Activated CD4-positive, alpha-beta memory T cell treated with anti-CD3 and anti-CD28 coated beads for 36 hours (primary cell): ENCODE results near the gene GRIN3A. TPM values are rescaled to one million over a fixed set of nuclear protein-coding genes. Genes with fewer than 3 reads are reported as not detected.
A peak's percentile ranks its signal among the peaks of the same experiment; 100 is the strongest.

Experiments used
- CTCF ChIA-PET: fragments of 350-600 bp; sonication (Branson Sonifier 250); formaldehyde crosslinking; loops from one replicate; lab custom pipeline; 2021; ENCODE audit warnings: antibody characterized with exemption, inconsistent platforms; lab: Charles Lee
- POLR2A ChIA-PET: fragments of 350-600 bp; sonication (Branson Sonifier 250); formaldehyde crosslinking; loops from one replicate; lab custom pipeline; 2021; ENCODE audit warnings: antibody characterized with exemption; lab: Charles Lee
- DNase-seq: peaks from one replicate; pipeline ENCODE4 v3.0.0-alpha.2; 2020
- H3K27ac Mint-ChIP-seq: one replicate; pipeline ENCODE4 v1.8.0; 2021; ENCODE audit warnings: mixed read lengths
- H3K27me3 Mint-ChIP-seq: one replicate; pipeline ENCODE4 v1.8.0; 2021; ENCODE audit warnings: mixed read lengths
- H3K36me3 Mint-ChIP-seq: one replicate; pipeline ENCODE4 v1.8.0; 2021; ENCODE audit warnings: mixed read lengths
- H3K4me1 Mint-ChIP-seq: one replicate; pipeline ENCODE4 v1.8.0; 2021; ENCODE audit warnings: low read depth, mixed read lengths
- H3K4me3 Mint-ChIP-seq: one replicate; pipeline ENCODE4 v1.8.0; 2021; ENCODE audit warnings: mild to moderate bottlenecking, mixed read lengths
- H3K9me3 Mint-ChIP-seq: one replicate; pipeline ENCODE4 v1.8.0; 2021; ENCODE audit warnings: mixed read lengths
- intact Hi-C: fragments of 100-400 bp; cut with micrococcal nuclease; formaldehyde crosslinking; loops from one replicate; pipeline ENCODE4 v1.15.1; 2023
- total RNA-seq, 2 experiments: library from RNA; stranded (reverse); gene quantifications; one replicate each; pipeline ENCODE4 v1.2.3, GENCODE V29; 2021

GRIN3A gene
- total RNA-seq, 2 experiments from 2014 or later = not detected

DNA sequence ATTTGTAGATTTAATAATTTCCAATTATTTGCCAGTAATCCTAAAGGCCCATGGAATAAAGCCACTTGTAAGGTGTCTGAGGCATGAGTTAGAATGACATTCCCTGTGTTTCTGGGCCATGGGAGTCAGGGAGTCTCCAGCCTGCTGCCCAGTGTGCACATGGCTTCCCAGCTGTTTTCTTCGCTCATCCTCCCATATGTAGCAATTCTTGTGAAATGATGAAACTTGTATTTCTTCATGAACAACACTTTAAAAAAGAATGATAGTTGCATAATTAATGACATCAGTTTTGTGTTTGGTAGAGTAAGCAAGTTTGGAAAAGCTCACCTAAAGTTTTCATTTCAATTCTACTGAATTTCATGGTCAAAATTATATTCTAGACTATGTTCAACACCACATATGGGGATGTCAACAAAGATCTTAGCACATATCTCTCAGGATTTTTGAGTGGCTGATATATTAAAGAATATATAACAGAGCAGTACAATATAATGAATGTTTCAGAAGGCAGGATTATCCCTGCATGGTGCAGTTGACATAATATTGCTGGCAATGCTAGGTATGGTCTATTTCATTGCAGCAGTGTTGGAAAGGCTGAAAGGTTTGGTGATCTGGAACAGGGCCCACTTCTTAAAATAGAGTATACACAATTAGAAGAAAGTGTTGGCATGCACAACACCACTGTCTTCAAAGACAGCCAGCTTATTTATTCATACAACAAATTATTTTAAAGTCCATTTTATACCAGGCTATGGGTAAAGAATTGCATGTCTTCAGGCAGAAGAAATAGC, 44.7 kb downstream of the GRIN3A start:
- CTCF ChIA-PET = interaction anchor here (2.3 kb wide), 1 partner anchor 18 kb away, joined by 8 read pairs; no protein-coding TSS in a partner anchor
- intact Hi-C loops = no loop called here
- no peak for DNase-seq
- Mint-ChIP-seq H3K27me3 (no peaks in the 10 kb centered on the region), H3K4me1 (no peaks in the 10 kb centered on the region), H3K9me3 (no peaks in the 10 kb centered on the region), H3K27ac (no peak overlapping the region), H3K36me3 (no peaks in the 10 kb centered on the region), H3K4me3 (no peak overlapping the region)
- POLR2A ChIA-PET = no interaction called here

DNA sequence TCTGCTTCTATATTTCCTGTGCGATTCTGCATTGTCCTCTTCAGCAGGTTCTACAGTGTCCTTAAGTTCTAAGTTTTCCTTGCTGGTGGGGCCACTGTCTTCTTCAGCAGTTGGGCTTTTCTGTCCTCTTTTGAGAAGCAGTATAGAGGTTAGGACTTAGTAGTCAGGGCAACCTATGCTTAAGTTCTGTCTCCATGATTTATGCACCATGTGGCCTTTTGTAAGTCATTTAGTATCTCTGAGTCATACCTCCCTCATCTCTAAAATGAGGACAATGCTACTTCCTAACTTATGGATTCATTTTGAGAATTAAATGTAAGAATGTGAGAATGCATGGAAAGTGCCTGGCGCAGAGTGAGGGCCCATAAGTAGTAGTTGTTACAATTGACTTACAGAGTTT, 46.8 kb downstream of the GRIN3A start:
- Mint-ChIP-seq H3K4me3 (no peak overlapping the region), H3K9me3 (no peaks in the 10 kb centered on the region), H3K36me3 (no peaks in the 10 kb centered on the region), H3K27ac (no peak overlapping the region), H3K27me3 (no peaks in the 10 kb centered on the region), H3K4me1 (no peaks in the 10 kb centered on the region)
- DNase-seq = peak; percentile 10
- intact Hi-C loops = no loop called here
- POLR2A ChIA-PET = no interaction called here
- CTCF ChIA-PET = no interaction called here

DNA sequence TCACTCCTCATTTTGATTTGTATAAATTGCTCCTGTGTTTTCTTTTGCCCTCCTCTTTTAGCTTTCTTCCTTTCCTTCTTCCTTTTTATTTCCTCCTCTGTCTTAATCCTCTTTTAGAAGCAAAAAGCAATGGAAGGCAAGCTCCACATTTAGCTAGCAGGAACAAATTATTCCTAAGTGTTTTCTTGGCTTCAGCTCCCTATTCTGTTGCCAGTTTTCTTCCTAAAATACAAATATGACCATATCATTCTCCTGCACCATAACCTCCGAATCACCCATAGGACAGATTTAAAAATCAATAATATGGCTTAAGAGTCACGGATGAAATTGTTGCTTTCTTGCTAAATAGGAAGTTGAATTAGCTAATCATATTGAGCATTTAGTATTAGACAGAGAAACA, 49.4 kb downstream of the GRIN3A start:
- no peaks in the 10 kb centered on the region for H3K4me1 Mint-ChIP-seq
- no peak overlapping the region for H3K4me3 Mint-ChIP-seq
- CTCF ChIA-PET = no interaction called here
- POLR2A ChIA-PET = no interaction called here
- no peaks in the 10 kb centered on the region for H3K27me3 Mint-ChIP-seq
- no peaks in the 10 kb centered on the region for H3K9me3 Mint-ChIP-seq
- H3K27ac Mint-ChIP-seq = no peak overlapping the region
- H3K36me3 Mint-ChIP-seq = no peaks in the 10 kb centered on the region
- DNase-seq = no peak
- intact Hi-C loops = no loop called here

DNA sequence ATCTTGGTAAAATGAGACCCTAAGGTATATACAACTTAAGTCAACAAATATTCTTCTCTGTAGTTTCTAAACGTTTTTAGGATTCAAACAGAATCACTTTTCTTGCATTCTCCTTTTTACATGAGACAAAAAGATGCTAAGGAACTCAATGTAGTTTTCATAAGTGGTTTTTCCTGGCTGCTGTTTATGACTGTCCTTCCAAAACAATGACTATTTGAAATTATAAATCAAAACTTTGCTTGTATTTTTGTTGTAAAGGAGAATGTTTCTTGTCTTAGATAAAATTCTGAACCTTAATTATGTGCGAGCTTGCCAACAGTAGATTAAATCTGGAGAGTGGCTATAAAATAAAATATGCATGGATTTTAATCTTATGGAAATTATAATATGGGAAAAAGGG, 53.8 kb downstream of the GRIN3A start:
- no peaks in the 10 kb centered on the region for H3K36me3 Mint-ChIP-seq
- no peak for DNase-seq
- no peak overlapping the region for H3K4me3 Mint-ChIP-seq
- no peaks in the 10 kb centered on the region for H3K9me3 Mint-ChIP-seq
- intact Hi-C loops = no loop called here
- CTCF ChIA-PET = no interaction called here
- no peaks in the 10 kb centered on the region for H3K4me1 Mint-ChIP-seq
- H3K27ac Mint-ChIP-seq = no peak overlapping the region
- POLR2A ChIA-PET = no interaction called here
- H3K27me3 Mint-ChIP-seq = no peaks in the 10 kb centered on the region

DNA sequence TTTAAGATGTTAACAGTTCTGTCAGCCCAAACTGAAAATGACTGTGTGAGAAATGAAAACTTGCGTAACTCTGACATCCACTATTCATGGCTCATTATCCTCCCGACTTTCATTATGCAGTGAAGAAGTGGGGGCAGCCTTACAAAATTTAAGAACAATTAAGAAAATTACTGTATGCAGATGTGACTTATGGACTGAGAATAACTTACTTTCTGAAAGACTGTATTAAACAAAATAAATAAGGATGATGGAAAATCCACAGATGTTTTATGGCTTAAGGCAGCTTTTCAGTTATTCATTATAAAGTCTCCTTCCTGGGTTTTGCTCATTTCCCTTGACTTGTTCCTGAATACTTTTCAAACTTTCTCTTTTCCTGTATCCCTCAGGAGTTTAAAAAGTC, 55.2 kb downstream of the GRIN3A start:
- H3K9me3 Mint-ChIP-seq = no peaks in the 10 kb centered on the region
- DNase-seq = no peak
- H3K27me3 Mint-ChIP-seq = no peaks in the 10 kb centered on the region
- H3K4me1 Mint-ChIP-seq = no peaks in the 10 kb centered on the region
- H3K4me3 Mint-ChIP-seq = no peak overlapping the region
- CTCF ChIA-PET = no interaction called here
- POLR2A ChIA-PET = no interaction called here
- no peaks in the 10 kb centered on the region for H3K36me3 Mint-ChIP-seq
- H3K27ac Mint-ChIP-seq = no peak overlapping the region
- intact Hi-C loops = no loop called here

DNA sequence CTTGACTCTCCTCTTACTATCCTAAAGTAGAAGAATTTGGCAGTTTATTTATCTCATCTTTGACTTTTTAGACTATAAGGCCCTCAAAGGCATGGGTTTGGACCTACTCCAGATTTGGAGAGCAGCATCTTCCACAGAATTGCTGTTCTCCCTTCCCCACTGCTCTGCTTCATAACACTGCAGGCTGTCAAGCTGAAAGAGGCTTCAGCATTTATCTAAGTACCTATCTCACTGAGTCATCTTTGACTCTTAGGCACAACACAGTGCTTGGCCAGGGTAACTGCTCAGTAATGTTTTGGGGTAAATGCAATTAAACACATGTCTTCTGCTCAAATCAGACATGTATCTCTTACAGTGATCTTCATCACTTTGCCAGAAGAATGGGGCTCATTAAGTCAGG, 60.6 kb downstream of the GRIN3A start:
- Mint-ChIP-seq H3K27ac (no peak overlapping the region), H3K9me3 (no peaks in the 10 kb centered on the region), H3K36me3 (no peaks in the 10 kb centered on the region), H3K27me3 (peaks cover 4% of the 10 kb centered on the region), H3K4me1 (no peaks in the 10 kb centered on the region), H3K4me3 (no peak overlapping the region)
- POLR2A ChIA-PET = no interaction called here
- CTCF ChIA-PET = interaction anchor here (1.1 to 2.0 kb wide), 2 partner anchors 10 to 34 kb away, joined by 3 to 4 read pairs; no protein-coding TSS in a partner anchor
- no peak for DNase-seq
- intact Hi-C loops = no loop called here

DNA sequence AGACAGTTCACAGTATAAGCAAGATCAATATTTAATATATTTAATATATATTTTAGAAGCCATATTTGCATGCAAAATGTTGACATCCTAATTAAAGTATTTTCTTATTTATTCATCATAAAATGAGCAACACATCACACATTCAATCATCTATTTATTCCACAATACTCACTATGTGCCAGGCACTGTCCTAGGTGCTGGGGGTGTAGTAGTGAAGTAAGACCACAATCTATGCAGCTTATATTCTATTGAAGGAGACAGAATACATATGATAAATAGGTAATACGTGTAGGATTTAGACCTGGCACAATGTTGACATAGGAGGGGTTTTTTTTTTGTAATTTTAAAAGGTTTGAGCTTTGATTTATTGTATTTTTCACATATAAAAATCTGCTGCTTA, 63.1 kb downstream of the GRIN3A start:
- no peaks in the 10 kb centered on the region for H3K36me3 Mint-ChIP-seq
- no peak overlapping the region for H3K27ac Mint-ChIP-seq
- ChIA-PET CTCF (no interaction called here), POLR2A (no interaction called here)
- no peak overlapping the region for H3K4me3 Mint-ChIP-seq
- no peak for DNase-seq
- H3K27me3 Mint-ChIP-seq = peaks cover 4% of the 10 kb centered on the region
- no peaks in the 10 kb centered on the region for H3K9me3 Mint-ChIP-seq
- H3K4me1 Mint-ChIP-seq = no peaks in the 10 kb centered on the region
- intact Hi-C loops = no loop called here

DNA sequence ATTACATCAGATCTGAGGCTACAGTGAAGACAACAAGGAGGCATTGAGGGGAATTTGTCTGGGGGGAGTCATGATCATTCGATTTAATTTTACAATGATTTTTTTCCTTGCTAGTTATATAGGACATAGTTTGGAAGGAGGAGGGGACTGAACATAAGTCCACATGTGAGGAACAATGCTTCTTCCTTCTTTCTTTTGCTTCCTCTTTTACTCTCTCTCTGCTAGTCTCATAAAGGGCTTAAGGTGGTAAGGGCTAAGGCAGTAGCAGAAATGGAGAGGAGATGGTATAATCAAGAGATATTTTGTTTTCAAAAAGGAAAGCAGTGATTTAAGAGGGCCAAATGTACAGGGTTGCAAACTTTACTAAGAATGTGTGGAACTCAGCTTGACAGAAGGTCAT, 64.3 kb downstream of the GRIN3A start:
- intact Hi-C loops = no loop called here
- no peaks in the 10 kb centered on the region for H3K36me3 Mint-ChIP-seq
- ChIA-PET POLR2A (no interaction called here), CTCF (no interaction called here)
- no peak for DNase-seq
- no peak overlapping the region for H3K4me3 Mint-ChIP-seq
- no peaks in the 10 kb centered on the region for H3K9me3 Mint-ChIP-seq
- peaks cover 4% of the 10 kb centered on the region for H3K27me3 Mint-ChIP-seq
- H3K4me1 Mint-ChIP-seq = no peaks in the 10 kb centered on the region
- H3K27ac Mint-ChIP-seq = no peak overlapping the region

DNA sequence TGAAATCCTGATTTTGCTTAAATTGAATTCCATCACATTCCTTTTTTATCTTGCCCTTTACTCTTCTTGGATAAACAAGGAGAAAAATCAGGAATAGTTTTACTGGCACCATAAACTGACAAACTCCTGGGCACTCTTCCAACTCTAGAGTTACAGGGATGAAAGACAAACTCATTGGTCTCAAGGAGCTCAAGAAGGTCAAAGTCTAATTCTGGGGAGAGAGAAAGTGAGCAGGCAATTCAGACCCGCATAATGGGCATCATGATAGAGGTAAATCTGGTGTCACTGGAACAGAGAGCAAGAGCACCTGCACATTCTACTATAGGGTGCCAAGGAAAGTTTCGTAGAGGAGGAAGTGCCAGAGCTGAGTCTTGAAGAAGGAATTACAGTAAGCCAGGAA, 64.8 kb downstream of the GRIN3A start:
- H3K36me3 Mint-ChIP-seq = no peaks in the 10 kb centered on the region
- no peak overlapping the region for H3K27ac Mint-ChIP-seq
- H3K4me3 Mint-ChIP-seq = no peak overlapping the region
- H3K4me1 Mint-ChIP-seq = no peaks in the 10 kb centered on the region
- no peak for DNase-seq
- ChIA-PET CTCF (no interaction called here), POLR2A (no interaction called here)
- peaks cover 4% of the 10 kb centered on the region for H3K27me3 Mint-ChIP-seq
- intact Hi-C loops = no loop called here
- H3K9me3 Mint-ChIP-seq = no peaks in the 10 kb centered on the region

DNA sequence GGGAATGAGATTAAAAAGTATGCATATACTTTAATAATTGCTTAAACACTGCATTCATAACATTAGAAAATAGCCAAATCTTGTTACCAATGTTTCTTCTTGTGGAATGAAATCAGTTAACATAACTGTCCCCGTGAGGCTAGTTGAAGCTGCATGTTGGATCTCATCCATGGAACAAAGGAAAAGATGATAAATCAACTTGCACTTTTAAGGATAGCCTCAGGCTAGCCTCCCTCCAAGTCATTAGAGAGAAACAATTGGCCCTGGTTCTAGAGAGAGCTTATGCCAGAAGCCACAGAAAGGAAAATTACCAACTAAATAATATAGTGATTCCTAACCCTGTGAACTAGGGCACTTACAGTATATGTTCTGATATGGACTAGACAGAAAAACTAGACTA, 66.9 kb downstream of the GRIN3A start:
- ChIA-PET CTCF (no interaction called here), POLR2A (no interaction called here)
- H3K27ac Mint-ChIP-seq = no peak overlapping the region
- H3K4me1 Mint-ChIP-seq = no peaks in the 10 kb centered on the region
- DNase-seq = no peak
- intact Hi-C loops = no loop called here
- H3K36me3 Mint-ChIP-seq = no peaks in the 10 kb centered on the region
- no peaks in the 10 kb centered on the region for H3K27me3 Mint-ChIP-seq
- no peaks in the 10 kb centered on the region for H3K9me3 Mint-ChIP-seq
- H3K4me3 Mint-ChIP-seq = no peak overlapping the region

DNA sequence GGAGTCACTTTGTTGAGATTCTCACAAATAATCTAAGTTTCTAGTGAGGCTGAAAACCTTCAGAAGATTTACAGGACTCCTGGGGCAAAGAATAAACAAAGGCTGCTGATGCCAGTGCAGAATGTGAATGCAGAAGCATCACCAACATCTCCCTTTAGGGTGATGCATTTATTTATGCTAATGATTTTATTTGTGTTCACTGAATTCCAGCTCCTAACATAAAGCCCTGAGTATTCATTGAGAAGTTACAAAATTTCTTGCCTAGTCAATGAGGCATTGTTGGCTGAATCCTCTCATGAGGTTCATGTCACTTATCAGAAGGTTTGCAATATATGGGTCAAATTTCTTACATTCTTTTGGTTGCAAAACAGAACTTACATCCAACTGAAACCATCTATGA, 70.0 kb downstream of the GRIN3A start:
- Mint-ChIP-seq H3K9me3 (no peaks in the 10 kb centered on the region), H3K4me1 (no peaks in the 10 kb centered on the region), H3K36me3 (no peaks in the 10 kb centered on the region), H3K4me3 (no peak overlapping the region), H3K27me3 (peaks cover 2% of the 10 kb centered on the region), H3K27ac (no peak overlapping the region)
- CTCF ChIA-PET = interaction anchor here (0.8 to 1.4 kb wide), 2 partner anchors 10 to 67 kb away, joined by 3 read pairs; no protein-coding TSS in a partner anchor
- POLR2A ChIA-PET = no interaction called here
- intact Hi-C loops = no loop called here
- DNase-seq = no peak

DNA sequence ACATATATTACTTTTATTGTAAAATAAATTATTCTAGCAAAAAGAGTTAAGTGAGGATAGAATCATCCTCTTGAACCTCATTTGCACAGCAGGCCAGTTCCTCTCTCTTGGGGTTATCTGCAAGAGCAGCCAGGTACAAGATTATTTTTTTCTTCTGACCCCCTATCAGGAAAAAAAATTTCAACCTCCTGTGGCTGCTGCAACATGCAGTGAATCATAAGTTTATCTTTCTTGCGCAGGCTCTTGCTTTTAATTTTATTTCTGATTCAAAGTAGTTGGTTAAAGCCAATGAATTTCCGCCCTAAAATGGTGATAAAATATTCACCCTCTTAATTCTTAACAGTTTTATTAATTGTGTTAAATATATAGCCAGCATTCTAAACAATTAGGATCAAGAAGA, 74.0 kb downstream of the GRIN3A start:
- Mint-ChIP-seq H3K4me3 (no peak overlapping the region), H3K9me3 (no peaks in the 10 kb centered on the region), H3K36me3 (no peaks in the 10 kb centered on the region), H3K27ac (no peak overlapping the region), H3K4me1 (no peaks in the 10 kb centered on the region), H3K27me3 (peaks cover 2% of the 10 kb centered on the region)
- ChIA-PET CTCF (no interaction called here), POLR2A (no interaction called here)
- no peak for DNase-seq
- intact Hi-C loops = no loop called here

DNA sequence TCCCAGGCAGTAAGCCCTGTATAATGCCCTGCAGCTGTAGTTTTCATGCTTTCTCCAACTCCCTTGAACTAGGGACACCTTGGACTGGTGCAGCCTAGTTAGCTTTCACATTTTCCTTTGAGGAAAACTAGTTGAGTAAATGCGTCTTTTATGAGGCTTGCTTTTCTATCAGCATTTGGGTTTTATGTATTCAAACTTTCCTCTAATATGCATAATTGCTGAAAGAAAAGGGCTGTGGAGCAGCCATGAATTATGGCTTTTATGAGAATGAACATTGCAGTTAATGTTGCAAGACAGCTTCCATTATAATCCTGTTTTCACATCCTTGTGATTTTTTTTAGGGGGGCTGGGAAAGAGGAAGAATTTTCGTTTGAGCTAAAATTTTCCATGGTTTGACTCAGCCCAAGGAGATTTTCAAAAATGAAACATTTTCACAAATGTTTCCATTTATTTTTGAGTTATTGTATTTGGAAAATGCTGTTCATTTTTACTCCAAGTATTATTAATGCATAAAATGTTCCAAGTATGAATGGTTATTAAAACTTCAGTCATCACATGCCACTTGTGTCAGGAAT, 85.8 kb downstream of the GRIN3A start:
- H3K27ac Mint-ChIP-seq = no peak overlapping the region
- no peaks in the 10 kb centered on the region for H3K9me3 Mint-ChIP-seq
- no peaks in the 10 kb centered on the region for H3K4me1 Mint-ChIP-seq
- H3K4me3 Mint-ChIP-seq = no peak overlapping the region
- CTCF ChIA-PET = no interaction called here
- intact Hi-C loops = no loop called here
- H3K27me3 Mint-ChIP-seq = peaks cover 2% of the 10 kb centered on the region
- DNase-seq = no peak
- POLR2A ChIA-PET = no interaction called here
- no peaks in the 10 kb centered on the region for H3K36me3 Mint-ChIP-seq
